ENCODE data around the gene CSF2.

The CSF2 gene

DNA sequence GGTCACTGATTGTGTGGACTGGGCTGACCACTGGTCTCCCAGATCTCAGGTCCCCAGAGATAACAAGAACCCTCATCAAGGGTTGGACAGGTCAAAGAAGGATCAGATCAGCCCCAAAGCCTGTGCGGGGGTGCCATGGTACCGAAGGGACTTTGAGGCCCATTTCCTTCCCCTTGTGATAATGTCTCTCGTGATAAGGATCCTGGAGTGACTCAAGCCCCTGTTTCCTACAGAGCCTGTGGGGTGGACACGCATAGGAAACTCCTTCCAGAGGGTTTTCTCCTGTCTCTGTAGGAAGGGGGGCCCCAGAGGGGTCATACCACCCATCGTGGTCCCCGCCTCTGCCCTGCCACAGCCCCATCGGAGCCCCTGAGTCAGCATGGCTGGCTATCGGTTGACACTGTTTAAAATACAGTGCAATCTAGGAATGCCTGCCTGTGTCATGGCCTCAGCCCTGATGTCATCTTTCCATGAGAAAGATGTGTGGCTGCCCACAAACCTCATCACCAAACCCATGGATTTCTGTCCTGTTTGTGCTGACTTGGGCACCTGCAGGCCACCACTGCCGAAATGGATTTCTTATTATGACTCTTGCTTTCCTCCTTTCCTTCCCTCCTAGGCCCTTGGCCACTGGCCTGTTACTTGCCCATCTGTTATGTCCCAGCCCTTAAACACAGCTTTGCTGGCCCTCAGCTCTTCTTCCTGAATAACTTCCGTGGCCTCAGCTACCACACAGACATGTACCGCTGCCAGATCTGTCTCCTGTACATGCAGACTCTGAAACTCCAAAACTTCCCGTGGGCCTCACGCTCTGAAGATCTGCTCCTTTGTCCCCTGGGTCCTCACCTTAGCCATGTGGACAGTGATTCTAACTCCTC is 2.9 kb upstream of the CSF2 start:
- no peak for DNase-seq

DNA sequence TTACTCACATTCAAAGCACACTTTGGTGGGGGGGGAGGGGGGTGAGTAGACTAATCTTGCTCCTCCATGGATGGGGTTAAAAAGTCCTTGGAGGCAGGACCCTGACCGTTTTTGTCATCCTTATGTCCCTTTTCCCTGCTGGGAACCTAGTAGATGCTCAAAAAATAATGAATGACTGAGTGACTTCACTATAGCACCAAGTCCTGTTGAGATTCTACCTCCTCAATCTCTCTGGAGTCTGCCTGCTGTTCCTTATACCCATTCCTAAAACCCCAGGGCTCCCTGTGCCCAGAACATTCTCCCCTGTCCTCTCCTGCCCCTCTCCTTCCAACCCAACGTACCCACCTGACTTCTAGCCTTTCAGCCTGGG is 2.3 kb upstream of the CSF2 start:
- no peak for DNase-seq

GRCh38 chr5:132072070-132072469 is 1.5 kb upstream of the CSF2 start:
- DNase-seq = no peak

DNA sequence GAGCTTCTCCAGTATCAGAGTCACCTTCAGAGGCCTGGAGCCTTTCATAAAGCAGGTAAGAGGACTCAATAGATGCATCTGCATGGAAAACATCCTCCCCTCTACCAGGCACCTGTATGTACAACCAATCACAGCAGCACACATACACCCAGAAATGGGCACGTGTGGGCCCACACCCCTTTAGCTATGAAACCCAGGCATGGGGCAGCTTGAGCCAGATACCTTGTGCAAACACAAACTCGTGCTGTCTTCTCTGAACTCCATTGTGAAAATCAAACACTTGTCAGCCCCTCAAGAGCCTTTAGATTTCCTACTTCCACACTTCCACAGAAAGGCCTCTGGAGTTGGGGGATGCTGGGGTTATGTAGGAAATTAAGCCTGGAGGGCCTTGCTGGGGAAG is 1.1 kb upstream of the CSF2 start:
- no peak for DNase-seq

DNA sequence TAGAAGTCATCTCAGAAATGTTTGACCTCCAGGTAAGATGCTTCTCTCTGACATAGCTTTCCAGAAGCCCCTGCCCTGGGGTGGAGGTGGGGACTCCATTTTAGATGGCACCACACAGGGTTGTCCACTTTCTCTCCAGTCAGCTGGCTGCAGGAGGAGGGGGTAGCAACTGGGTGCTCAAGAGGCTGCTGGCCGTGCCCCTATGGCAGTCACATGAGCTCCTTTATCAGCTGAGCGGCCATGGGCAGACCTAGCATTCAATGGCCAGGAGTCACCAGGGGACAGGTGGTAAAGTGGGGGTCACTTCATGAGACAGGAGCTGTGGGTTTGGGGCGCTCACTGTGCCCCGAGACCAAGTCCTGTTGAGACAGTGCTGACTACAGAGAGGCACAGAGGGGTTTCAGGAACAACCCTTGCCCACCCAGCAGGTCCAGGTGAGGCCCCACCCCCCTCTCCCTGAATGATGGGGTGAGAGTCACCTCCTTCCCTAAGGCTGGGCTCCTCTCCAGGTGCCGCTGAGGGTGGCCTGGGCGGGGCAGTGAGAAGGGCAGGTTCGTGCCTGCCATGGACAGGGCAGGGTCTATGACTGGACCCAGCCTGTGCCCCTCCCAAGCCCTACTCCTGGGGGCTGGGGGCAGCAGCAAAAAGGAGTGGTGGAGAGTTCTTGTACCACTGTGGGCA is 642 bp downstream of the CSF2 start:
- DNase-seq = no peak

DNA sequence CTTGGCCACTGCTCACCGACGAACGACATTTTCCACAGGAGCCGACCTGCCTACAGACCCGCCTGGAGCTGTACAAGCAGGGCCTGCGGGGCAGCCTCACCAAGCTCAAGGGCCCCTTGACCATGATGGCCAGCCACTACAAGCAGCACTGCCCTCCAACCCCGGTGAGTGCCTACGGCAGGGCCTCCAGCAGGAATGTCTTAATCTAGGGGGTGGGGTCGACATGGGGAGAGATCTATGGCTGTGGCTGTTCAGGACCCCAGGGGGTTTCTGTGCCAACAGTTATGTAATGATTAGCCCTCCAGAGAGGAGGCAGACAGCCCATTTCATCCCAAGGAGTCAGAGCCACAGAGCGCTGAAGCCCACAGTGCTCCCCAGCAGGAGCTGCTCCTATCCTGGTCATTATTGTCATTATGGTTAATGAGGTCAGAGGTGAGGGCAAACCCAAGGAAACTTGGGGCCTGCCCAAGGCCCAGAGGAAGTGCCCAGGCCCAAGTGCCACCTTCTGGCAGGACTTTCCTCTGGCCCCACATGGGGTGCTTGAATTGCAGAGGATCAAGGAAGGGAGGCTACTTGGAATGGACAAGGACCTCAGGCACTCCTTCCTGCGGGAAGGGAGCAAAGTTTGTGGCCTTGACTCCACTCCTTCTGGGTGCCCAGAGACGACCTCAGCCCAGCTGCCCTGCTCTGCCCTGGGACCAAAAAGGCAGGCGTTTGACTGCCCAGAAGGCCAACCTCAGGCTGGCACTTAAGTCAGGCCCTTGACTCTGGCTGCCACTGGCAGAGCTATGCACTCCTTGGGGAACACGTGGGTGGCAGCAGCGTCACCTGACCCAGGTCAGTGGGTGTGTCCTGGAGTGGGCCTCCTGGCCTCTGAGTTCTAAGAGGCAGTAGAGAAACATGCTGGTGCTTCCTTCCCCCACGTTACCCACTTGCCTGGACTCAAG is 1.5 kb downstream of the CSF2 start:
- peak; percentile 28 for DNase-seq

DNA sequence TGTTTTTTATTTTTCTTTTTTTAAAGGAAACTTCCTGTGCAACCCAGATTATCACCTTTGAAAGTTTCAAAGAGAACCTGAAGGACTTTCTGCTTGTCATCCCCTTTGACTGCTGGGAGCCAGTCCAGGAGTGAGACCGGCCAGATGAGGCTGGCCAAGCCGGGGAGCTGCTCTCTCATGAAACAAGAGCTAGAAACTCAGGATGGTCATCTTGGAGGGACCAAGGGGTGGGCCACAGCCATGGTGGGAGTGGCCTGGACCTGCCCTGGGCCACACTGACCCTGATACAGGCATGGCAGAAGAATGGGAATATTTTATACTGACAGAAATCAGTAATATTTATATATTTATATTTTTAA is 2.1 kb downstream of the CSF2 start:
- DNase-seq = no peak

GRCh38 chr5:132076202-132076830 is 2.7 kb downstream of the CSF2 start:
- no peak for DNase-seq

- no peak for DNase-seq
These were observed 3.4 kb downstream of the CSF2 start for GRCh38 chr5:132076983-132077382.

GRCh38 chr5:132079081-132079480 is 5.5 kb downstream of the CSF2 start:
- no peak for DNase-seq

- no peak for DNase-seq
These were observed 6.0 kb downstream of the CSF2 start for GRCh38 chr5:132079619-132080018.

- DNase-seq = no peak
These were observed 7.0 kb downstream of the CSF2 start for GRCh38 chr5:132080595-132080994.

DNA sequence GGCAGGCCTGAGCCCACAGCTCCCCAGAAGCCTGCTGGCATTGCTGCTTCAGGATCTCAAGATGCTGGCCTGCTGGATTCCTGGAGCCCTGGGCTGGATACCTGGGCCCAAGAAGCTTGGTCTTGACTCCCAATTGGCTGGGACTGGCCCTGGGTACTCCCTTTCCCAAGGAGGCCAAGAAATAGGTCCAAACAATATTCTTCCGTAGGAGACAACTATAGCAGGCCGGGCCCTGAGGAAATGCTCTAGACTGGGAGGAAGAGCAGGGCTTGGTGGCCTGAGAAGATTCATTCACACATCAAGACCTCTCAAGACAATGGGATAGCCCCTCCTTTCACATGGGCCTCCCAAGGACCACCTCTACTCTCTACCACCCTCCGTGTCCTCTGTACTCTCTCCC is 7.9 kb downstream of the CSF2 start:
- DNase-seq = no peak

DNA sequence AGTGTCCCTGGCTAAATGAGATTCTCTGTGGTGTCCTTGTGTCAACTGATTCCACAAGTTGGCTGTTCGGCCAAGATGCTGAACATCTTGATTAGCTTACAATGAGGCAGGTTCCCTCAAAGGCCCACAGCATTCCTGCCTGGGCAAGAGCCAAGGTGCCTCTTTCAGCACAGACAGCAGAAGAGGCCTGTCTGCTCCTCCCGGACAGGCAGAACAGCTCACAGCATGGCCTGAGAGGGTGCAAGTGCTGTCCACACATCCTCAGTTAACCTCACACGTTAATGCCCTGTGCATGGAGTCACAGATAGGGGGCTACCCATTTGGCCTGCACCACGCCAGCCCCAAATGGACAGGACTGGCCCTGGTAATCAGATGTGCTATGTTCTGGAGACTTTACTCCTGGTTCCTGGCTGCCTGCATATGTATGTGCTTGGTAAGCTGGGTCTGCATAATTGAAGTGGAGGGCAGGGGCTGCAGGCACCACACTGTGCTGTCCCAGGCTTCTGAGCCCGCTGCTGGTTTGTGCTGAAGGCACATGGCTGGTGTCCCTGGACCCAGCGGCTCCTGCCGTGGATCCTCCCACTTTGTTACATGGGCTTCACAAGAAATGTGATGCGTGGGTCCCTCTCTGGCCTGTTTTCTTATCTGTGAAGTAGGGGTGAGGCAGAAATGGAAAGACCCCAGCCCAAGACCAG is 8.9 kb downstream of the CSF2 start:
- no peak for DNase-seq

DNA sequence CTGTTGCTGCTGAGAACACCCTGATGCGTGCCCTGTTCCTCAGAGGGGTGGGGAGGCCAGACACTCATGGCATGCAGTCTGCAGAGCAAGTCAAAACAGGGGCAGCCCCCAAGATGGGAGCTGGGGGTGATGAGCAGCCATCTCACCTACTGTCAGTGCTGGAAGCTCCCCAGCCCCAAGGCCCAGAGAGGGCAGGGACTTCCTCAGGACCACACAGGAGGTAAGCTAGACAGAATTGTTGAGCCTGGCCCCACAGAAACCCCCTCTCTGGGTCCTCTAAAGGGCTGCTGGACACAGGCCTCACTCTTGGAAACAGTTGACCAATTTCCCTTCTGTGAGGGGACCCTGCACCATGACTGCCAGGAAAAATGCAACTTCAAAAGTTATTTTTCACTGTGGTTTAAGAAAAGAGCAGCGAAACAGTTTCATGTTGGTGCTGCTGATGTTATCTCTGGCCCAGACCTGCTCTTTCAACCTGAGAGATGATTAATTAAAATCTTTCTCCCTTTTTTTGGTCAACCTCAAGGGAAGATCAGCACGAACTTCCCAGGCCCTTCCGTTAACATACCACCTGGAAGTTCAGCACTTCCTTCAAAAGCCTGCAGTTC is 9.6 kb downstream of the CSF2 start:
- no peak for DNase-seq

DNA sequence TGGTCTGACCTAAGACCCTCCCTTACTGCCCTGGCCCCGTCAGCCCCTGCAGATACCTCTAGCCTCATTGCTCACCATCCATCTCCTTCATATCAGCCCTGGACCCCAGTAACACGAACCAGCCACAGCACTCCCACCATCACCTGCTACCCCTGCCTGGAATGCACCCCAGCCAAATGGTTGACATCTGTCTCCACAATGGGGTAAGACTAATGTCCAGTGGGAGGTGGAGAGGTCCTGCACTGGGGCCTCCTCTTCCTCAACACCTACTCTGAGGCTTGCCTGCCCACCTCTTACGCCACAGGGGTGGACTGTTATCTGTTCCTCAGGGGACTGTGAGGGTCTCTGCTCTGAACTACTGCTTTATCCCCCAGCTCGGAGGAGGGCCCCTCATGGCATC is 12.1 kb downstream of the CSF2 start:
- DNase-seq = no peak

DNA sequence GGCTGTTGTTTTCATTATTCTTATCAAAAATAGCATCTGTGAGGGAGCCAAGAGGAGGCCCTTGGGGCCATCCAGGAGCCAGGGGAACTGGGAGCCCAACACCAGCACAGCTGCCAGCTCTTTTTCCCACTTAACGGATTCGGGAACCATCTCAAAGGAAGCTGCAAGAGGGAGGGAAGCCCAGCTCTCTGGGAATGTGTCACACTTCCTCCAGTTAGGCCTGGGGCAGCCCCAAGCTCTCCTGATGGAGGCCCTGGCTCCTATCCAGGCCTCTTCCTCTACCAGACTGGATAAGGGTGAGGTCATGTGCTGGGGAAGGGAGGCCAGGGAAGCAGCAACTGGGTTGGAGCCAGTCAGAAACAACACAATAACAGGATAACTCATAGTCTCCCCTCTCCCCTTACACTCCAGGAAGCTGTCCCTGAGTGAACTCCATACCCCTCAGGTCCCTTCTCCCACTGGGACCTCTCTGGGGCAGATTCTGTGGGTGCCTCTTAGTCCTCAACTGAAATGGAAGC is 12.7 kb downstream of the CSF2 start:
- peak; percentile 89 for DNase-seq

GRCh38 chr5:132087176-132087575 is 13.6 kb downstream of the CSF2 start:
- peak; percentile 73 for DNase-seq

DNA sequence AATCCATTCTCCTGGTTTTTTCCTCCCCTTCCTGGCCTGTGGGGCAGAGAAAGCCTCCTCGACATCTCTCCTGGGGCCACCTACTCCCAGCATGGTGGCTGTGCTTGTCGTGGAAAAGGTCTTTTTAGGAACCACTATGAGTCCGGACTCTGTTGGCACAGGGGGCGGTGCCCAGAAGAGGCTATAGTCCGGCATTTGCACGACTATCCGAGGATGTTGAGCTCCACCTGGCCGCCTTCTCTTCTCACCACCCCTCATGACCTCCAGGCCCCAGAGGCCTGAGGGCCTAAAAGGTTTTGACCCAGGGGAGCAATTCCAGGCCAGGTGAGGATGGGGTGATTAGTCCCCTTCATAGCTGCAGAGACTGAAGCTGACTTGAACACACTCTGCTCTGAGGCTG is 14.1 kb downstream of the CSF2 start:
- DNase-seq = no peak

DNA sequence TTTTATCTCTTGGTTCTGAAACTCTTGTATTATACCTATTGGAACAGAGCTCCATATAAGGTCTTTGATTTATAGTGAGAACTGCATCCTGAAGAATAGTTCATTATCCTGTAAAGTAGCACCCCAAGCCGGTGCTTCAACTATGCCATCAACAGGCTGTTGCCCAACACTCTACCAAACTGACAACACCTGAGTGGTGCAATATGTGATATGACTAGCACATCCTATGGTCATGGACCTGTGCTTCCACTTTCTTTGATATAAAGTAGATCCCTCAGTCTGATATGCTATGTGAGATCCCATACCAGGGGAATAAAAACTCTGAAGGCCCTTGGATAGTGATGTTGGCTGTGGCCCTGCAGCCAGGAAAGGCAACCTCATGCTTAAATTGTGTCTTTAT is 15.8 kb downstream of the CSF2 start:
- DNase-seq = no peak

- DNase-seq = peak; percentile 92
These were observed 16.5 kb downstream of the CSF2 start for GRCh38 chr5:132090107-132090506.

- peak; percentile 78 for DNase-seq
These were observed 19.7 kb downstream of the CSF2 start for GRCh38 chr5:132093271-132093670.

All from NCI-H69 (cell line).